Lung (tissue), 13 donors: Measurements from ENCODE around the gene NANS. TPM values are rescaled to one million over a fixed set of nuclear protein-coding genes. Genes with fewer than 3 reads are reported as not detected.

Experiments
- ATAC-seq: fragments of 200-7000 bp; cut with Tn5 transposase; one replicate; pipeline ENCODE4 v1.9.1; 2020; ENCODE audit warnings: moderate number of reproducible peaks; ENCODE audit not compliant: insufficient read depth, low FRiP score
- DNase-seq, 3 donors: peaks; one replicate each; pipeline ENCODE4 v3.0.0-alpha.2; 2013 to 2017
- H3K27ac ChIP-seq, 2 donors: one replicate each; pipeline ENCODE4 v1.5.1; 2013; ENCODE audit warnings: mild to moderate bottlenecking in 2 of 2, moderate library complexity in 2 of 2, control low read depth in 1 of 2, inconsistent platforms in 1 of 2, low read depth in 1 of 2, low read length in 1 of 2
- H3K27me3 ChIP-seq, 3 donors: one replicate each; pipeline ENCODE4 v1.5.1; 2013; ENCODE audit warnings: low read length in 2 of 3; ENCODE audit not compliant: control insufficient read depth in 3 of 3, insufficient read depth in 3 of 3
- H3K36me3 ChIP-seq, 4 donors: one replicate each; pipeline ENCODE4 v1.5.1; 2013; ENCODE audit warnings: low read length in 4 of 4, mild to moderate bottlenecking in 1 of 4, moderate library complexity in 1 of 4; ENCODE audit not compliant: control insufficient read depth in 4 of 4, insufficient read depth in 4 of 4
- H3K4me1 ChIP-seq, 5 donors: one replicate each; pipeline ENCODE4 v1.5.1; 2013; ENCODE audit warnings: low read length in 5 of 5, mild to moderate bottlenecking in 2 of 5, moderate library complexity in 1 of 5; ENCODE audit not compliant: control insufficient read depth in 5 of 5, insufficient read depth in 5 of 5
- H3K4me3 ChIP-seq: one replicate; pipeline ENCODE4 v1.5.1; 2013; ENCODE audit warnings: mild to moderate bottlenecking, control low read depth, moderate library complexity
- H3K9ac ChIP-seq, 2 donors: one replicate each; pipeline ENCODE4 v1.5.1; 2013; ENCODE audit warnings: low read length in 2 of 2, control low read depth in 1 of 2; ENCODE audit not compliant: insufficient read depth in 1 of 2
- H3K9me3 ChIP-seq, 4 donors: one replicate each; pipeline ENCODE4 v1.5.1; 2013; ENCODE audit warnings: low read length in 3 of 4, mild to moderate bottlenecking in 1 of 4, moderate library complexity in 1 of 4; ENCODE audit not compliant: control insufficient read depth in 4 of 4, insufficient read depth in 3 of 4
- WGBS, 2 donors: extraction: QIAGEN DNeasy Blood & Tissue Kit; methylation state at CpG; one replicate each; pipeline ENCODE4 v1.1.7; 2013; 5-methylcytosine and 5-hydroxymethylcytosine counted together
- polyA plus RNA-seq, 2 donors: library from polyadenylated mRNA; stranded (reverse); fragments of 200-250 nt; gene quantifications; one replicate each; pipeline ENCODE4 v1.2.1, GENCODE V29; 2013
- small RNA-seq: library from RNA; depleted of rRNA; stranded (forward); fragments of <200 nt; gene quantifications from one replicate; pipeline ENCODE3, GENCODE V24; 2014; ENCODE audit warnings: low replicate concordance
- total RNA-seq, 2 donors: library from RNA; depleted of rRNA in 1 of 2; stranded (reverse); fragments of >200 nt in 1 of 2; gene quantifications; one replicate each; pipeline ENCODE4 v1.2.1, GENCODE V29; 2014 to 2021
- TF ChIP-seq, protein P1 (sequence below): IDR thresholded peaks from 2 replicates; pipeline ENCODE4 v1.5.1; 2012; ENCODE audit warnings: mild to moderate bottlenecking; ENCODE audit errors: control extremely low read depth, extremely low read depth
- donor health status: control.
- donor health status: control.
- donor health status: Bipolar disorder and iron deficiency.
- donor health status: healthy.
- donor health status: DM: yes; HTN: yes; CAD: no.

The NANS gene
- total and polyA plus RNA-seq, 4 donors: 50.6 to 109 (median 74.4) TPM

DNA sequence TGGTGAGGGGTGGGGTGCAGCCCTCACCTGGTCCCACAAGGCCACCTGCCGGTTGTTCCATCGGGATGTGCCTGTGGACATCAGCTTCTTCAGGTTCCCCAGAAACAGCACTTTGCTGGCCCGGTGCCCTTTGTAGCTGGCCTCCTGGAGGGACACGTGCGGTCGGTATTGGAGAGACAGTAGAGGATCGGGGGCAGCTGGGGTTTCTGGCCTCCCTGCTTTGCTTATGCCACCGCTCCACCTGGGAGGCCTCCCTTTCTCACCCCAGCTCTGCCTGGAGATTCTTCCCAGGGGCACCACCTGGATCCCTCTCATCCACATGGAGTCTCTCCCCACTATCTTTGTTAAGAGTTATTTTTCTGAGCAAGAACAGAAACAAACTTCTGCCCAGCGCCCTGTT is 75.6 kb downstream of the NANS start:
- whole genome bisulfite sequencing, 2 donors: 92 to 93% methylated on average over 9 of the region's 9 CpGs
- Histone ChIP-seq H3K36me3 (peaks cover 0 to 13% (median 0%) of the 10 kb centered on the region in 4 donors), H3K9me3 (no peaks in the 10 kb centered on the region), H3K27me3 (no peaks in the 10 kb centered on the region), H3K27ac (no peak overlapping the region), H3K4me1 (no peaks in the 10 kb centered on the region), H3K4me3 (no peak overlapping the region), H3K9ac (no peak overlapping the region)
- DNase-seq (no peak), ATAC-seq (no peak)
- TF ChIP-seq, protein P1, sequence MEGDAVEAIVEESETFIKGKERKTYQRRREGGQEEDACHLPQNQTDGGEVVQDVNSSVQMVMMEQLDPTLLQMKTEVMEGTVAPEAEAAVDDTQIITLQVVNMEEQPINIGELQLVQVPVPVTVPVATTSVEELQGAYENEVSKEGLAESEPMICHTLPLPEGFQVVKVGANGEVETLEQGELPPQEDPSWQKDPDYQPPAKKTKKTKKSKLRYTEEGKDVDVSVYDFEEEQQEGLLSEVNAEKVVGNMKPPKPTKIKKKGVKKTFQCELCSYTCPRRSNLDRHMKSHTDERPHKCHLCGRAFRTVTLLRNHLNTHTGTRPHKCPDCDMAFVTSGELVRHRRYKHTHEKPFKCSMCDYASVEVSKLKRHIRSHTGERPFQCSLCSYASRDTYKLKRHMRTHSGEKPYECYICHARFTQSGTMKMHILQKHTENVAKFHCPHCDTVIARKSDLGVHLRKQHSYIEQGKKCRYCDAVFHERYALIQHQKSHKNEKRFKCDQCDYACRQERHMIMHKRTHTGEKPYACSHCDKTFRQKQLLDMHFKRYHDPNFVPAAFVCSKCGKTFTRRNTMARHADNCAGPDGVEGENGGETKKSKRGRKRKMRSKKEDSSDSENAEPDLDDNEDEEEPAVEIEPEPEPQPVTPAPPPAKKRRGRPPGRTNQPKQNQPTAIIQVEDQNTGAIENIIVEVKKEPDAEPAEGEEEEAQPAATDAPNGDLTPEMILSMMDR: no peak

Small RNA genes within 50 kb of the gene (small RNA-seq; reads per million reads assigned to genes)
- not detected for gene RF00017
- not detected for gene RNU6-918P

Other genes starting within 250 kb of the NANS start
- gene FOXE1, start 203.5 kb upstream of the NANS start, total RNA-seq: under 1 TPM in 1 of 2 donors, not detected in 1; 0.06 TPM
- under 1 TPM; 0.08 to 0.14 TPM for gene FOXE1, start 203.5 kb upstream of the NANS start, polyA plus RNA-seq
- gene TRMO, start 134.2 kb upstream of the NANS start, total RNA-seq: 10 to 100 TPM; 17.5 to 27.9 TPM
- 10 to 100 TPM in 1 of 2 donors, 1 to 10 TPM in 1; 7.8 to 13.8 TPM for gene TRMO, start 134.2 kb upstream of the NANS start, polyA plus RNA-seq
- 10 to 100 TPM in 1 of 2 donors, under 1 TPM in 1; 0.34 to 21.6 TPM for gene HEMGN, start 118.6 kb upstream of the NANS start, total RNA-seq
- under 1 TPM; 0.14 to 0.27 TPM for gene HEMGN, start 118.6 kb upstream of the NANS start, polyA plus RNA-seq
- 100 to 1,000 TPM in 1 of 2 donors, 10 to 100 TPM in 1; 45.4 to 100 TPM for gene ANP32B, start 73.4 kb upstream of the NANS start, total RNA-seq
- gene ANP32B, start 73.4 kb upstream of the NANS start, polyA plus RNA-seq: 100 to 1,000 TPM; 105 to 152 TPM
- 10 to 100 TPM in 1 of 2 donors, 1 to 10 TPM in 1; 5.0 to 42.7 TPM for gene TRIM14, start 62.5 kb downstream of the NANS start, total RNA-seq
- gene TRIM14, start 62.5 kb downstream of the NANS start, polyA plus RNA-seq: 10 to 100 TPM in 1 of 2 donors, 1 to 10 TPM in 1; 6.5 to 17.7 TPM
- gene CORO2A, start 135.9 kb downstream of the NANS start, total RNA-seq: 10 to 100 TPM; 16.5 to 22.3 TPM
- gene CORO2A, start 135.9 kb downstream of the NANS start, polyA plus RNA-seq: 10 to 100 TPM in 1 of 2 donors, 1 to 10 TPM in 1; 6.8 to 13.0 TPM
- gene TBC1D2, start 198.9 kb downstream of the NANS start, total RNA-seq: 10 to 100 TPM; 47.1 to 73.0 TPM
- 10 to 100 TPM; 31.3 to 65.1 TPM for gene TBC1D2, start 198.9 kb downstream of the NANS start, polyA plus RNA-seq